Hypothalamus (tissue), 51 donors: ENCODE data around the gene SUMO1.
A peak's percentile ranks its signal among the peaks of the same experiment; 100 is the strongest.

Experiments
- DNase-seq, 51 donors: peaks; one replicate each; lab custom pipeline; 2025; lab: John Stamatoyannopoulos, UW

The SUMO1 gene

GRCh38 chr2:202201220-202202160 lies 36.9 kb downstream of the SUMO1 start:
- no peak for DNase-seq

- no peak for DNase-seq
These were observed 41.7 kb downstream of the SUMO1 start for GRCh38 chr2:202196727-202197126.

DNA sequence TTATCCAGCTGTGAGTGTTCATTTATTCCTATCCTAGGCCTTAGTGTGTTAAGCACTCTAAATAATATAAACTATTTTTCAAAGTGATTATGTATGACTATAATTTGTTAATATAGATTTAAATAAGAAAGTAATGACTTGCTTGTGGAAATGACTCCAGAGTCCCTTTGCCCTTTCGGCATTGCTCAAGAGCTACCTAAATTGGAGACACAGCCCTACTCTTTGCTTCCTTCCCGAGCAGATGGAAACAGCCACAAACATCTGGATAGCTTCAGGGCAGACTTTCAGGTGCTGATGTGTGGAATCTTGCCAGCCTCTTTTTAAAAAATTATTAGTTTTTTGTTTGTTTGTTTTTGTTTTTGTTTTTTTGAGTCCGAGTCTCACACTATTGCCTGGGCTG lies 44.0 kb downstream of the SUMO1 start:
- no peak for DNase-seq

GRCh38 chr2:202193881-202194353 lies 44.5 kb downstream of the SUMO1 start:
- DNase-seq = no peak

DNA sequence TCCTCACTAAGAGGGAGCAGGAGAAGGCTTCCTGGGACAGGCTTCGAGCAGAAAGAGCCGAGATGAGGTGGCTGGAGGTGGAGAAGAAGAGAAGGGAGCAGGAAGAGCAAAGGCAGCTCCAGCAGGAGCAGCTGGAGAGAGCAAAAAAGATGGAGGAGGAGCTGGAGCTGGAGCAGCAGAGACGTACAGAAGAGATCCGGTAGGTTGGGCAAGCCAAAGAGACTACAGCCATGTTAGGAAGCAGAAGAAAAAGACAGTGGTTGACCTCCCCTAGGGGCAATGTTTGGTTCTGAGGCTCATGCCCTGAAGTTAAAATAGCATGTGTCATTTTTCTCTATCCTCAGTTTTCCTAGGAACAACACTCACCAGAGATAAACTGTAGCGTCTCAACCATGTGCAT lies 45.1 kb downstream of the SUMO1 start:
- no peak for DNase-seq

DNA sequence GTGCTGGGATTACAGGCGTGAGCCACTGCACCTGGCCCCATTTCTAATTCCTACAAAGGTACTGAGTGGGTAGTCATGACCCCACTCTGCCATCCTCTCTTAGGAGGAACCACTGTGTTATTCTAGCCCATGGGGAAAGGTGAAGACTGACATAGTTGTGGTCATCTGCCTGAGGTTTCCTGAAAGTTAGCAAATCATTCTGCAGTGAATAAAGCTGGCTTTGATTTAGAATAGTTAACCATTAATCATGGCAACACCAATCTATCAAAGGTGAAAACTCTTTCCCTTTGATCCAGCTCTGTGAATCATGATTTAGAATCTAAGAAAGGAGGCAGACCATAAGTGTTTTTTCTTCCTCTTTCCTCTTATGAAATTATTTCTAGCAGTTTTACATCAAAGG lies 50.8 kb downstream of the SUMO1 start:
- no peak for DNase-seq

DNA sequence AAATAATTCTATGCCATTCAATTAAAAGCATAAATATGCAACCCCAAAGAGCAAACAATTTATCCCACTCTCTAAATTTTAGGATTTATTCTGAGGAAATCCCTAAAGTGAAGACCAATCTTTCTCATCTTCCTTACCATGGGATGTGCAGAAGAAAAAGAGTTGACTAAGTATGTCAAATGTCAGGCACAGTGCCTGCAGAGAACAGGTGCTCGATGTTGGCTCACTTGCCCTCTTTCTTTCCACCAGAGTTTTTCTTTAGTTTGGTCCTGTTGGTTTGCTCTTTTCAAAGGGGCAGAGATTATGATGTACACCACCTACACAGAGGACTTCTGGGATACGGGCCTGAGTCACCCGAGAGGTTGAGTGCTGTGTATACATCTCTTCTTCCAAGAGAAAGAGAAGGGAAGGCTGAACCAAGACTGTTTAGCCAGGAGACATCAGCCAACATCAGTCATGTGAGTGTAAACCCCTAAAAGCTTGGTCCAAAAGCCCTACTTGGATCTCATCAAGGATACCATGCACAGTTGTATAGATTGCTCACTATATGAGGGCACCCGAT lies 51.7 kb downstream of the SUMO1 start:
- no peak for DNase-seq

GRCh38 chr2:202185156-202185555 lies 53.2 kb downstream of the SUMO1 start:
- no peak for DNase-seq

- DNase-seq = no peak
These were observed 53.8 kb downstream of the SUMO1 start for GRCh38 chr2:202184557-202184956.

DNA sequence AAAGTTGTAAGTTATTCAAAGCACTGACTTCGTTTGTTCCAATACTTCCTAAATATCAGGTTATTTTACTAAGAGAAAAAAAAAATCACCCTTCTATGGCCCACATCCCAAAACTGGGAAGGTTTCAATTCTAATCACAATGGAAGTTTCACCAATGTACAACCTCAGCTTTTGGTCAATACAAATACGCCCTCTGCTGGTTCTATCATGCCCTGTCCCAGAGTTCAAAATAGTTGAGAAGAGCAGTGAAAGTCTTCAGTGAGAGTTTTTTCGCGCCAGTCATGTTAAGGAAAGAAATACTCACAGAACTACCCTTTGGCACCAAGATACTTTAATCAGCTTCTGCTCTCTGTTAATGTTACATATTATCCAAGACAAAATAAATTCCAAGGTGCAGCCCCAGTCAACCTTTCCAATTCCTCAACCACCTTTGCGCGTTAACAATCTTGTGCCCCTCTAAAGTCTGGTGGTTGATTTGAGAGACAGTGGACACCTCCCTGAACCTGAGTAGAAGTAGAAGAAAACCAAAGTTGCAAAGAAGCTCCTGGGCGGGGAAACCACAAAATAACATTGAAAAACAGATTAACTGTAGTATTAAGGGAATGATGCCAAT lies 59.9 kb downstream of the SUMO1 start:
- DNase-seq = peak in 25 of 51 donors; percentile 0 to 56 (median 16)

DNA sequence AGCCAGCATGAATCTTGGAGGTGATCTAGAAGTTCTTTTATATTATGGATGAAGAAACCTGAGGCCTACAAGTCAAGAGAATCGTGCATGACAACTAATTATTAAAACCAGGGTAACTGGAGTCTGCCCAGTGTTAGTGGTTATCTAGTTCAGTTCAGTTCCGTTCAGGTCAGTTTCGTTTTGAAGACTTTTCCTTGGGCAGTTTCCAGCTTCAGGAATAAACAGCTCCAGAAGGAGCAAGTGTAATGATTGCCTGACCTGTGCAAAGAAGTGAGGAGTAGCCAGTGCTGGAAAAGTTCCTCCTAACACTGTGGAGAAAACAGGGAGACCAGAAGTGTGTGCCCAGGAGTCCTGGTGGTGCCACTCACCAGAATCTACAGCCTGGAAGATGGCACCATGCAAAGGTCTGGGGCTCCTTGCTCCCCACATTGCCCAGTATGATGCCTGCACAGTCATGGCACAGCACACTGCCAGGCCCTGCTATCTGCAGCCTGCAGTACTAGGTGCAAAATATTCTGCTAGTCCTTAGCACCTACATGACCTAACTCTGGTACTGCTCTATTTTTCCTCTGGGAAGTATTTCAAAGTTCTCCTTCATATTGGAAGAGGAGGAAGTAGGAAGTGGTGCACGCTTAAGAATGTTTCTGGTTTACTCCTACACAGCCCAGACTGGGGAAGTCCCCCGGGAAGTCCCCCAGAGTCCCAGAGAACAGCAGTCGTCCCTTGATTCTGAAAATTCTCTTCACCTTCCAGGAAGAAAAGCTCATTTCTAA lies 65.8 kb downstream of the SUMO1 start:
- no peak for DNase-seq

- peak in 17 of 51 donors; percentile 2 to 17 (median 9) for DNase-seq
These were observed 67.1 kb downstream of the SUMO1 start for GRCh38 chr2:202171241-202171825.

DNA sequence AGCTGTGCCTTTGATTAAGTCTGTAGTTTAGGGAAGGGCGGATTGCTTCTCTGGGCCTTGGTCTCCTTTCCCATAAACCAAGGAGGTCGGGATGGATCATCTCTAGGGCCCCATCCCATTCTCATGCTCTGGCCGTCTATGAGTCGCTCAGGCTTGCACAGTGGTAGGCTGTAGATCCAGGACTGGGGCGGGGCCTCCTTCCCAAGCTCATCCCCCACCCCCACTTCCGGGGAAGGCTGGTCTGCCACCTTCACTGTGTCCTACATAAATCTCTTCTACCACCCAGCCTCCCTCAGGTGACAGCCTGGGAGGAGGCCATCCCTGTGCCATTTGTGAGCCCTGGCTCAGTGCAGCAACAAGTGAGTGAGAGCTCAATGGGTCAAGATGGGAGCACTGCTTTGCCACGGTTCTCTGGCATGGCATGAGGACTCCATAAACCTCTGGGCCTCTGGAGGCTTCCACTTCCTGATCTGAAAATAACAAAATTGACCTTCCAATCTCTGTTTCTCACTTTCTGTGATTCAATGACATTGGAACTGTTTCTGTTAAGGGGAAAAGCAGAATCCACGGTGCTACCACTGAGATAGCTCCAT lies 68.5 kb downstream of the SUMO1 start:
- DNase-seq = no peak

- no peak for DNase-seq
These were observed 69.3 kb downstream of the SUMO1 start for GRCh38 chr2:202169131-202169530.

DNA sequence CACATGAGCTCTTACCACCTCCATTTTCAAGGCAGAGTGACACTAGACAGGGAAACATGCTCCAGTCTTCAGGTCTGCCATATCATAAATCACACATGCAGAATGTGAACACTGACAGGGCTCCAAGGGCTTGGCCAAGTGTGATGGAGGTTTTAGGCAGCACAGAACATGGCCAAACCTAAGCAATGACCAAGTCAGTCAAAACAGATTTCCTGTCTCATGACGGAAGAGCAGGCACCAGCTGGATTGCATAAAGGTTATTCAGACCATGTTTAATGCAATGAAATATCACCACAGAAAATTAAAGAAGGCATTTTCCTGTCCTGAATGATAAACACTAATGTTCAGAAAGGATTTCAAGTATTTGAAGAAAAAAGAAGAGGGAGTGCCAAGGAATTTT lies 72.5 kb downstream of the SUMO1 start:
- DNase-seq = no peak

DNA sequence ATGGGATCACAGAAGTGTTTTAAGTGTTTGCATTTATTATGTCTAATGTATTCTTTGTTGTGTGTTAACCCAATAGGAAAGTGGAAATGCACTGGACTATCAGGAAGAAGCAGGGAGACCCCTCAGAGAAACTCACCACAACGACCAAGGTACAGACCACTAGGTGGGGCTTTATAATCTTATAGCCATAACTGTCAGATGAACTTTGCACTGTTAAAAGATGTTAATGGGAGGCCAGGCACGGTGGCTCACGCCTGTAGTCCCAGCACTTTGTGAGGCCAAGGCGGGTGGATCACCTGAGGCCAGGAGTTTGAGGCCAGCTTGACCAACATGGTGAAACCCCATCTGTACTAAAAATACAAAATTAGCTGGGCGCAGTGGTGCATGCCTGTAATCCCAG lies 73.2 kb downstream of the SUMO1 start:
- no peak for DNase-seq

DNA sequence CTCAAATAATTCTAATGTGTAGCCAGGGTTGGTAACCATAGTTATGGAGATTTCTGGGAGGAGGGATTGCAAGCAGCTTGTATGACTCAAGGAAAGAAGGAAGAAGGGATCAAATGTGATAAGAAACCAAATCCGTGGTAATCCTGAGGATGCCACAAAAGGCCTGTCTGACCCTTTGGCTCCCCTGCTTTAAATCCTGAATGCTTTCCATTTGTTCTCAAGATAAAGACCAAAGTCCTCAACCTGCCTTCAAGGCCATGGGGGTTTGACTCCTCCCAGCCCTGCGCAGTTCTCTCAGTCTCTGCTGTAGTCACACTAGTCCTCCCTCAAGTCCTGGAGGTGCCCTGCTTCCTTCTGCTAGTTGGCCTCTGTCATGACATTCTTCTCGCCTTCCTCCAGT lies 74.0 kb downstream of the SUMO1 start:
- no peak for DNase-seq

GRCh38 chr2:202161151-202161835 lies 77.1 kb downstream of the SUMO1 start:
- peak in 1 of 51 donors; percentile 16 for DNase-seq

DNA sequence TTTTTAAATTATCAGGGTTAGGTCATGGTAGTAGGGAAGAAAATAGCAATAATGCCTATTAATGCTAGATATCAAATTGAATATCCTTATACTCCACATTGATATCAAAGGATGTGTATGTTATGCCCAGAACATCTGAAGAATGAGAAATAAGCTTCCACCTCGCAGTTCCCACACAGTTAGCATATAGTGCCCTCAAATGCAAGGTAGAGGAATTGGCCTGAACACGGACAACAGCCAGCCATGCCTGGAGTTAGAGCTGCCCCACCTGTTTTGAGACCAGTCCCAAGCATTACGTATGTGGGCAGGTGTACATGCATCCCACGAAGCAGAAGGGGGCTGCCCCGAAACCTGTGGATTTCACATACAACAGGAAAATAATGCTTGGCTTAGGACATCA lies 79.6 kb downstream of the SUMO1 start:
- no peak for DNase-seq
